Measurements from ENCODE around the gene DBT.

DBT gene

GRCh38 chr1:100198596-100198995, 51.0 kb downstream of the DBT start:
- Histone ChIP-seq H3K4me2 (no peak overlapping the region), H3K27me3 (no peaks in the 10 kb centered on the region), H3K4me3 (no peak overlapping the region), H3K36me3 (peaks cover 71 to 97% (median 88%) of the 10 kb centered on the region in 11 experiments), H4K20me1 (no peaks in the 10 kb centered on the region), H3K9ac (no peak overlapping the region), H3K27ac (no peak overlapping the region), H3K4me1 (no peaks in the 10 kb centered on the region), H3K9me3 (replicated peaks in 1 of 11) (peaks cover 14 to 31% (median 18%) of the 10 kb centered on the region in 11 experiments)
- no peak for TF ChIP-seq Cebpa-rat (IDR thresholded peaks at IDR 0.05)

- TF ChIP-seq Cebpa-rat (IDR thresholded peaks at IDR 0.05), result no peak
- Histone ChIP-seq H3K27ac (no peak overlapping the region), H3K4me2 (peak overlapping the region in 8 of 11 experiments; percentile 10 to 55 (median 18); a peak in 11 of 22 replicates)
These were observed 61.0 kb downstream of the DBT start for GRCh38 chr1:100188617-100189016.

GRCh38 chr1:100187912-100188311, 61.7 kb downstream of the DBT start:
- Histone ChIP-seq H3K27me3 (no peaks in the 10 kb centered on the region), H3K27ac (no peak overlapping the region), H3K4me1 (peaks cover 19 to 29% (median 26%) of the 10 kb centered on the region in 10 experiments; a peak in 19 of 20 replicates), H3K4me2 (no peak overlapping the region), H4K20me1 (no peaks in the 10 kb centered on the region), H3K36me3 (peaks cover 3 to 30% (median 7%) of the 10 kb centered on the region in 11 experiments; a peak in 13 of 22 replicates), H3K9me3 (replicated peaks in 1 of 11) (0 out of 22 replicates have a peak, but pooled peaks cover 0 to 4% (median 0%) of the 10 kb centered on the region in 11 experiments), H3K4me3 (no peak overlapping the region), H3K9ac (no peak overlapping the region)
- no peak for TF ChIP-seq Cebpa-rat (IDR thresholded peaks at IDR 0.05)

More at GRCh38 chr1:100188617-100189016, 61.0 kb downstream of the DBT start:
- Histone ChIP-seq H3K36me3 (peaks cover 4 to 37% (median 14%) of the 10 kb centered on the region in 11 experiments; a peak in 16 of 22 replicates), H3K27me3 (no peaks in the 10 kb centered on the region), H3K4me3 (no peak overlapping the region), H3K9ac (no peak overlapping the region), H3K9me3 (replicated peaks in 1 of 11) (0 out of 22 replicates have a peak, but pooled peaks cover 0 to under 1% (median 0%) of the 10 kb centered on the region in 11 experiments), H4K20me1 (no peaks in the 10 kb centered on the region), H3K4me1 (peaks cover 19 to 29% (median 26%) of the 10 kb centered on the region in 10 experiments; a peak in 19 of 20 replicates)

- Histone ChIP-seq H3K27ac (no peak overlapping the region), H3K4me2 (peak overlapping the region in 9 of 11 experiments; percentile 1 to 53 (median 15); a peak in 7 of 22 replicates), H3K27me3 (no peaks in the 10 kb centered on the region)
These were observed 65.1 kb downstream of the DBT start for GRCh38 chr1:100184536-100184935.

GRCh38 chr1:100183370-100183769, 66.3 kb downstream of the DBT start:
- Histone ChIP-seq H4K20me1 (no peaks in the 10 kb centered on the region), H3K9ac (no peak overlapping the region), H3K27me3 (no peaks in the 10 kb centered on the region), H3K4me3 (no peak overlapping the region), H3K36me3 (0 out of 22 replicates have a peak, but pooled peaks cover 0 to 2% (median 0%) of the 10 kb centered on the region in 11 experiments), H3K4me1 (peaks cover 8 to 15% (median 13%) of the 10 kb centered on the region in 10 experiments; a peak in 18 of 20 replicates), H3K9me3 (replicated peaks in 1 of 11) (0 out of 22 replicates have a peak, but pooled peaks cover 0 to 4% (median 0%) of the 10 kb centered on the region in 11 experiments), H3K4me2 (no peak overlapping the region), H3K27ac (no peak overlapping the region)
- no peak for TF ChIP-seq Cebpa-rat (IDR thresholded peaks at IDR 0.05)

More at GRCh38 chr1:100184536-100184935, 65.1 kb downstream of the DBT start:
- no peak for TF ChIP-seq Cebpa-rat (IDR thresholded peaks at IDR 0.05)
- no peak overlapping the region for H3K4me3 ChIP-seq
- peaks cover 0 to 4% (median 0%) of the 10 kb centered on the region in 11 experiments; a peak in 1 of 22 replicates for H3K36me3 ChIP-seq
- 0 out of 22 replicates have a peak, but pooled peaks cover 0 to 4% (median 0%) of the 10 kb centered on the region in 11 experiments for H3K9me3 ChIP-seq (replicated peaks in 1 of 11)
- no peak overlapping the region for H3K9ac ChIP-seq
- no peaks in the 10 kb centered on the region for H4K20me1 ChIP-seq
- peaks cover 19 to 27% (median 25%) of the 10 kb centered on the region in 10 experiments; a peak in 19 of 20 replicates for H3K4me1 ChIP-seq

GRCh38 chr1:100178091-100178490, 71.5 kb downstream of the DBT start, which contains the start of gene LRRC39:
Gene LRRC39, minus strand, starts transcription at chr1:100178256. Its CDS starts 9,740 bp downstream, at chr1:100168516.
- Histone ChIP-seq H3K4me2 (no peak within 1 kb of the TSS), H3K4me1 (no peaks in the 10 kb centered on the region), H3K4me3 (no peak within 1 kb of the TSS), H3K9me3 (replicated peaks in 1 of 11) (no peaks in the 10 kb centered on the region), H3K36me3 (no peaks in the 10 kb centered on the region), H3K9ac (no peak within 1 kb of the TSS), H3K27ac (no peak within 1 kb of the TSS), H4K20me1 (no peaks in the 10 kb centered on the region), H3K27me3 (no peaks in the 10 kb centered on the region)
- TF ChIP-seq Cebpa-rat (IDR thresholded peaks at IDR 0.05), result no peak

GRCh38 chr1:100177295-100178041, 72.2 kb downstream of the DBT start:
- Histone ChIP-seq H3K9ac (no peak overlapping the region), H4K20me1 (no peaks in the 10 kb centered on the region), H3K27ac (no peak overlapping the region), H3K4me2 (no peak overlapping the region), H3K4me3 (no peak overlapping the region), H3K4me1 (no peaks in the 10 kb centered on the region), H3K9me3 (replicated peaks in 1 of 11) (no peaks in the 10 kb centered on the region), H3K27me3 (no peaks in the 10 kb centered on the region), H3K36me3 (no peaks in the 10 kb centered on the region)
- no peak for TF ChIP-seq Cebpa-rat (IDR thresholded peaks at IDR 0.05)

- TF ChIP-seq Cebpa-rat (IDR thresholded peaks at IDR 0.05), result no peak
- peaks cover 0 to 7% (median 0%) of the 10 kb centered on the region in 10 experiments; a peak in 5 of 20 replicates for H3K4me1 ChIP-seq
- no peaks in the 10 kb centered on the region for H3K36me3 ChIP-seq
- H3K9ac ChIP-seq, result no peak overlapping the region
- H3K27me3 ChIP-seq, result no peaks in the 10 kb centered on the region
- H3K27ac ChIP-seq, result no peak overlapping the region
- H3K9me3 ChIP-seq (replicated peaks in 1 of 11), result no peaks in the 10 kb centered on the region
- no peaks in the 10 kb centered on the region for H4K20me1 ChIP-seq
- no peak overlapping the region for H3K4me3 ChIP-seq
- no peak overlapping the region for H3K4me2 ChIP-seq
These were observed 81.6 kb downstream of the DBT start for GRCh38 chr1:100168051-100168450.

- no peak for TF ChIP-seq Cebpa-rat (IDR thresholded peaks at IDR 0.05)
- Histone ChIP-seq H3K27ac (no peak overlapping the region), H3K36me3 (no peaks in the 10 kb centered on the region), H3K27me3 (no peaks in the 10 kb centered on the region), H3K4me1 (peaks cover 0 to 7% (median 0%) of the 10 kb centered on the region in 10 experiments; a peak in 5 of 20 replicates), H3K9me3 (replicated peaks in 1 of 11) (no peaks in the 10 kb centered on the region), H4K20me1 (no peaks in the 10 kb centered on the region), H3K4me3 (no peak overlapping the region), H3K4me2 (no peak overlapping the region), H3K9ac (no peak overlapping the region)
These were observed 84.9 kb downstream of the DBT start for GRCh38 chr1:100164702-100165101.
